Measurements from ENCODE around the gene PPM1H. TPM values are rescaled to one million over a fixed set of nuclear protein-coding genes. Genes with fewer than 3 reads are reported as not detected.
"Not testable (repeated sequence)": the region's sequence is repeated elsewhere in the genome, so short reads cannot be mapped to it uniquely, and the experiment has no call there.

PPM1H gene
- total and polyA plus RNA-seq, 2 of the 8 experiments (the other 6 are each of a cell fraction or from before 2014, with no cell fraction given), result 16.4 to 36.1 TPM

DNA sequence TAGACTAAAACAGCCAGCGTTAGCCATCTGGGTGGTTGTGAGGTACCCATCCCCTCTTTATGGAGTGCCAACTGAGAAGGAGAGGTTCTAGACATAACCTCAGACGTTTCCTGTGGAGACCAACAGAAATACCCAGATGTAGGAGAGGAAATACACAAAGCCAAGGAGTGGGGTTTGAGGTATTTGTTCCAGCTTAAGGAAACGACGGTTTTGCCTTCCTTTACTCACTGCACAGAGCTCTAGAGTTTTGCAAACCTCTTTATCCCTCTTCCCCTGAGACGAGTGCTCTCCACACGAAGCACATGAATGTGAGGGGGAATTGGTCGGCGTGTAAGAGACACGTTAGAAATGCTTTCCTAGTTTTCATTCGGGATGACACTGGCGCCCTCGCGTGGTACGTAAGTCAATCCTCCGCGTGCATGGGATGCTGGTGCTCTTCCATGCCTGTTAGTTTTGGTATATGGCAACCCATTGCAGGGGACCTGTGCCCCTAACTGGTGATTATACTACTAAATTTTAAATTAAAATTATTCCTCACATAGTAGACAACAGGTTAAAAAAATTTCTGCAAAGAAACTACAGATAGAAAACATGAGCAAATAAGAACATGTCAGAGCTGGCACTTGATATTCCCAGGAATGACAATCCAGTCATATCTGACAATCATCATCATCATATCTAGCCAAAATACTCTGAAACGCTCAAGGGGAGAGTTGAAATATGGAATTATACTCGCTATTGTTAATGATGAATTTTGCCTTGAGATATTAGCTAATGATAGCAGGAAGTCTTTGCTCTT, 121.7 kb downstream of the PPM1H start (continued):
- TF ChIP-seq POLR2A (IDR thresholded peaks at IDR 0.05; ENCODE audit: control extremely low read depth in 1 of 2, low read depth in 2 of 2, low read length in 2 of 2), result no peak
- TF ChIP-seq KDM1A (IDR thresholded peaks at IDR 0.05; ENCODE audit: borderline replicate concordance, low read length), result no peak
- no peak for TF ChIP-seq EP300 (IDR thresholded peaks at IDR 0.05; ENCODE audit: borderline replicate concordance in 1 of 2, low read depth in 2 of 2, low read length in 2 of 2)
- no peak for TF ChIP-seq KDM4A (IDR thresholded peaks at IDR 0.05; ENCODE audit: low read depth, low read length, severe bottlenecking)
- TF ChIP-seq JUND (IDR thresholded peaks at IDR 0.05; ENCODE audit: low read length), result no peak
- TF ChIP-seq TCF12 (IDR thresholded peaks at IDR 0.05; ENCODE audit: low read depth, low read length), result no peak
- no peak for TF ChIP-seq SIRT6 (IDR thresholded peaks at IDR 0.05; ENCODE audit: low read length)
- TF ChIP-seq, protein P1, sequence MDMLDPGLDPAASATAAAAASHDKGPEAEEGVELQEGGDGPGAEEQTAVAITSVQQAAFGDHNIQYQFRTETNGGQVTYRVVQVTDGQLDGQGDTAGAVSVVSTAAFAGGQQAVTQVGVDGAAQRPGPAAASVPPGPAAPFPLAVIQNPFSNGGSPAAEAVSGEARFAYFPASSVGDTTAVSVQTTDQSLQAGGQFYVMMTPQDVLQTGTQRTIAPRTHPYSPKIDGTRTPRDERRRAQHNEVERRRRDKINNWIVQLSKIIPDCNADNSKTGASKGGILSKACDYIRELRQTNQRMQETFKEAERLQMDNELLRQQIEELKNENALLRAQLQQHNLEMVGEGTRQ (IDR thresholded peaks at IDR 0.05; ENCODE audit: low read length), result no peak
- TF ChIP-seq SP4 (IDR thresholded peaks at IDR 0.05; ENCODE audit: low read length), result no peak

DNA sequence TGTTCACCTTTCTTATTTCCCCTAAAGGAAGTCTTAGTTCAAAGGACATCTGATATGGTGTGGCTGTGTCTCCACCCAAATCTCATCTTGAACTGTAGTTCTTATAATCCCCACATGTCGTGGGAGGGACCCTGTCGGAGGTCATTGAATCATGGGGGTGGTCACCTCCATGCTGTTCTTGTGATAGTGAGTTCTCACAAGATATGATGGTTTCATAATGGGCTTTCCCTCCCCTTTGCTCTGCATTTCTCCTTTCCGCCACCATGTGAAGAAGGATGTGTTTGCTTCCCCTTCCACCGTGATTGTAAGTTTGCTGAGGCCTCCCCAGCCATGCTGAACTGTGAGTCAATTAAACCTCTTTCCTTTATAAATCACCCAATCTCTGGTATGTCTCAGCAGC, 123.5 kb downstream of the PPM1H start:
- H3K56ac ChIP-seq (replicated peaks; ENCODE audit: insufficient read length, low read depth, low read length); DNase-seq (ENCODE audit: low read depth in 1 of 2, low spot score in 2 of 2); H3K18ac ChIP-seq (ENCODE audit: extremely low read depth, low read length); H3K23me2 ChIP-seq (ENCODE audit: low read depth, low read length); H3K27ac ChIP-seq (ENCODE audit: low read depth, low read length); H2BK120ac ChIP-seq (replicated peaks; ENCODE audit: low read depth, low read length); H4K5ac ChIP-seq (ENCODE audit: insufficient read length, low read depth, low read length); H3K9ac ChIP-seq (replicated peaks in 1 of 4; ENCODE audit: extremely low read depth in 1 of 4, low read depth in 3 of 4, low read length in 3 of 4); H3K79me2 ChIP-seq (ENCODE audit: control insufficient read depth in 1 of 2, insufficient read depth in 2 of 2, low read length in 2 of 2); H2BK5ac ChIP-seq (ENCODE audit: low read depth, low read length); H3K36me3 ChIP-seq (ENCODE audit: control insufficient read depth in 2 of 4, insufficient read depth in 4 of 4, low read length in 3 of 4); H2BK15ac ChIP-seq (ENCODE audit: low read length); H3K27me3 ChIP-seq (replicated peaks in 1 of 4; ENCODE audit: control insufficient read depth in 3 of 4, extremely low read depth in 1 of 4, insufficient read depth in 3 of 4, low read length in 3 of 4); H4K8ac ChIP-seq (ENCODE audit: extremely low read depth, insufficient read depth, low read length); H3K14ac ChIP-seq (ENCODE audit: insufficient read length); H3K4me1 ChIP-seq (replicated peaks in 1 of 4; ENCODE audit: control insufficient read depth in 3 of 4, insufficient read depth in 4 of 4, low read length in 3 of 4); POLR2A ChIA-PET (ENCODE audit: partially characterized antibody); H4K91ac ChIP-seq (replicated peaks; ENCODE audit: insufficient read length, low read length); FAIRE-seq; H3K4ac ChIP-seq (replicated peaks; ENCODE audit: insufficient read length, low read depth, low read length); H2AK5ac ChIP-seq (ENCODE audit: low read depth, low read length); H2BK20ac ChIP-seq (ENCODE audit: low read length); H2BK12ac ChIP-seq (ENCODE audit: low read depth, low read length); H3K79me1 ChIP-seq (ENCODE audit: low read depth, low read length); H3K4me2 ChIP-seq (ENCODE audit: insufficient read depth in 1 of 2, low read depth in 2 of 2, low read length in 2 of 2); H2AFZ ChIP-seq (ENCODE audit: low read length); H3K9me3 ChIP-seq (ENCODE audit: insufficient read depth in 2 of 2, low read depth in 1 of 2, low read length in 1 of 2); H3K4me3 ChIP-seq (ENCODE audit: extremely low read depth in 1 of 4, insufficient read depth in 2 of 4, low read depth in 3 of 4, low read length in 4 of 4); H4K20me1 ChIP-seq (replicated peaks in 1 of 2; ENCODE audit: control insufficient read depth in 1 of 2, insufficient read depth in 2 of 2, low read length in 2 of 2); H3K23ac ChIP-seq (ENCODE audit: insufficient read length): not testable (repeated sequence)
- CTCF ChIA-PET (ENCODE audit: partially characterized antibody), result interaction anchor here (1.2 to 6.8 kb wide), 9 partner anchors 8 to 375 kb away, joined by 3 to 81 read pairs (median 14); no protein-coding TSS in a partner anchor
- 96% methylated on average over 4 of the region's 4 CpGs; no CpG with 5 or more reads in 1 of the 2 experiments for WGBS, 2 experiments (ENCODE audit: extremely low coverage in 1 of 2, insufficient coverage in 1 of 2, insufficient read length in 1 of 2, insufficient replicate concordance in 2 of 2, low coverage in 1 of 2, low lambda C conversion rate in 2 of 2, missing lambda C conversion rate in 1 of 2)
